Hepatocyte (in vitro differentiated cells): Measurements from ENCODE around the gene FAM20C.

ENCODE experiments used
- EZH2 ChIP-seq: fragments of 200-600 bp; sonication (generic); IDR thresholded peaks from 2 replicates; pipeline ENCODE4 v1.6.1; 2016; ENCODE audit warnings: antibody characterized with exemption, mild to moderate bottlenecking, borderline replicate concordance
- EZH2phosphoT487 ChIP-seq: fragments of 200-600 bp; sonication (generic); IDR thresholded peaks from one replicate; pipeline ENCODE4 v1.6.1; 2018; ENCODE audit warnings: antibody characterized with exemption, mild to moderate bottlenecking, low read depth, moderate library complexity; ENCODE audit not compliant: unreplicated experiment, severe bottlenecking
- TF ChIP-seq, protein P1 (sequence below): fragments of 200-600 bp; sonication (generic); IDR thresholded peaks from 2 replicates; pipeline ENCODE4 v1.5.1; 2016; ENCODE audit warnings: antibody characterized with exemption, mild to moderate bottlenecking; ENCODE audit not compliant: poor library complexity

- TF ChIP-seq, protein P1, sequence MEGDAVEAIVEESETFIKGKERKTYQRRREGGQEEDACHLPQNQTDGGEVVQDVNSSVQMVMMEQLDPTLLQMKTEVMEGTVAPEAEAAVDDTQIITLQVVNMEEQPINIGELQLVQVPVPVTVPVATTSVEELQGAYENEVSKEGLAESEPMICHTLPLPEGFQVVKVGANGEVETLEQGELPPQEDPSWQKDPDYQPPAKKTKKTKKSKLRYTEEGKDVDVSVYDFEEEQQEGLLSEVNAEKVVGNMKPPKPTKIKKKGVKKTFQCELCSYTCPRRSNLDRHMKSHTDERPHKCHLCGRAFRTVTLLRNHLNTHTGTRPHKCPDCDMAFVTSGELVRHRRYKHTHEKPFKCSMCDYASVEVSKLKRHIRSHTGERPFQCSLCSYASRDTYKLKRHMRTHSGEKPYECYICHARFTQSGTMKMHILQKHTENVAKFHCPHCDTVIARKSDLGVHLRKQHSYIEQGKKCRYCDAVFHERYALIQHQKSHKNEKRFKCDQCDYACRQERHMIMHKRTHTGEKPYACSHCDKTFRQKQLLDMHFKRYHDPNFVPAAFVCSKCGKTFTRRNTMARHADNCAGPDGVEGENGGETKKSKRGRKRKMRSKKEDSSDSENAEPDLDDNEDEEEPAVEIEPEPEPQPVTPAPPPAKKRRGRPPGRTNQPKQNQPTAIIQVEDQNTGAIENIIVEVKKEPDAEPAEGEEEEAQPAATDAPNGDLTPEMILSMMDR = no peak
- TF ChIP-seq EZH2 (no peak), EZH2phosphoT487 (no peak)
Measured at GRCh38 chr7:279821-280220, 87.5 kb downstream of the FAM20C start.
